GM23338 (cell line): ENCODE data around the gene RUSF1. TPM values are rescaled to one million over a fixed set of nuclear protein-coding genes. Genes with fewer than 3 reads are reported as not detected.
A peak's percentile ranks its signal among the peaks of the same experiment; 100 is the strongest.

Source experiments
- ATAC-seq: fragments of 200-7000 bp; cut with Tn5 transposase; 3 replicates; pipeline ENCODE4 v1.9.1; 2020
- DNase-seq: peaks from one replicate; pipeline ENCODE4 v3.0.0-alpha.2; 2015; ENCODE audit warnings: low spot score
- H2AFZ ChIP-seq: fragments of 200-600 bp; sonication (generic); 2 replicates; pipeline ENCODE4 v1.8.0; 2016; ENCODE audit warnings: antibody characterized with exemption, mild to moderate bottlenecking, moderate library complexity
- H3F3A ChIP-seq: fragments of 200-600 bp; sonication (generic); replicated peaks from 2 replicates; pipeline ENCODE4 v1.8.0; 2017; ENCODE audit warnings: antibody characterized with exemption, mixed run types, low read depth
- H3K27ac ChIP-seq: fragments of 200-600 bp; sonication (generic); 2 replicates; pipeline ENCODE4 v1.6.1; 2016; ENCODE audit warnings: low read depth
- H3K27me3 ChIP-seq: fragments of 200-600 bp; sonication (generic); 2 replicates; pipeline ENCODE4 v1.8.0; 2016; ENCODE audit warnings: mild to moderate bottlenecking, mixed run types, moderate library complexity; ENCODE audit not compliant: insufficient read depth
- H3K36me3 ChIP-seq: fragments of 200-600 bp; sonication (generic); 2 replicates; pipeline ENCODE4 v1.8.0; 2016; ENCODE audit warnings: mild to moderate bottlenecking; ENCODE audit not compliant: insufficient read depth
- H3K4me1 ChIP-seq: fragments of 200-600 bp; sonication (generic); 2 replicates; pipeline ENCODE4 v1.8.0; 2016; ENCODE audit warnings: mild to moderate bottlenecking, moderate library complexity; ENCODE audit not compliant: insufficient read depth
- H3K4me2 ChIP-seq: fragments of 200-600 bp; sonication (generic); 2 replicates; pipeline ENCODE4 v1.7.1; 2017; ENCODE audit warnings: mixed run types
- H3K4me3 ChIP-seq: fragments of 200-600 bp; sonication (generic); 2 replicates; pipeline ENCODE4 v1.6.1; 2016; ENCODE audit warnings: mixed run types
- H3K79me2 ChIP-seq: fragments of 200-600 bp; sonication (generic); replicated peaks from 2 replicates; pipeline ENCODE4 v1.8.0; 2017; ENCODE audit warnings: mild to moderate bottlenecking; ENCODE audit not compliant: insufficient read depth
- H3K9me2 ChIP-seq: fragments of 200-600 bp; sonication (generic); 2 replicates; pipeline ENCODE4 v1.8.0; 2017; ENCODE audit not compliant: insufficient read depth
- H4K20me1 ChIP-seq: fragments of 200-600 bp; sonication (generic); replicated peaks from 2 replicates; pipeline ENCODE4 v1.8.0; 2017; ENCODE audit warnings: mild to moderate bottlenecking; ENCODE audit not compliant: insufficient read depth
- H3K27ac Mint-ChIP-seq: 2 replicates; pipeline ENCODE4 v1.8.0; 2020; ENCODE audit warnings: inconsistent platforms, mild to moderate bottlenecking, moderate library complexity, mixed read lengths
- H3K27me3 Mint-ChIP-seq: 3 replicates; pipeline ENCODE4 v1.8.0; 2022; ENCODE audit warnings: low read depth, mild to moderate bottlenecking, moderate library complexity, mixed read lengths, inconsistent platforms; ENCODE audit not compliant: insufficient read depth, poor library complexity
- H3K36me3 Mint-ChIP-seq: 3 replicates; pipeline ENCODE4 v1.8.0; 2021; ENCODE audit warnings: low read depth, mild to moderate bottlenecking, inconsistent platforms, moderate library complexity, mixed read lengths
- H3K4me1 Mint-ChIP-seq: 3 replicates; pipeline ENCODE4 v1.8.0; 2020; ENCODE audit warnings: mild to moderate bottlenecking, inconsistent platforms, mixed read lengths
- H3K4me3 Mint-ChIP-seq: 3 replicates; pipeline ENCODE4 v1.8.0; 2021; ENCODE audit warnings: moderate library complexity, mild to moderate bottlenecking, inconsistent platforms, mixed read lengths
- H3K9me3 Mint-ChIP-seq: 3 replicates; pipeline ENCODE4 v1.8.0; 2020; ENCODE audit warnings: moderate library complexity, mild to moderate bottlenecking, inconsistent platforms, mixed read lengths
- CREB1 ChIP-seq: fragments of 250-450 bp; sonication (Bioruptor Pico); IDR thresholded peaks from 2 replicates; pipeline ENCODE4 v1.5.0; 2020; ENCODE audit warnings: low read depth, mild to moderate bottlenecking, moderate library complexity
- EZH2 ChIP-seq: fragments of 200-600 bp; sonication (generic); IDR thresholded peaks from one replicate; pipeline ENCODE4 v1.8.0; 2017; ENCODE audit warnings: antibody characterized with exemption, mild to moderate bottlenecking, low read depth; ENCODE audit not compliant: unreplicated experiment
- EZH2phosphoT487 ChIP-seq: fragments of 200-600 bp; sonication (generic); IDR thresholded peaks from one replicate; pipeline ENCODE4 v1.8.1; 2018; ENCODE audit warnings: antibody characterized with exemption; ENCODE audit not compliant: unreplicated experiment
- POLR2AphosphoS5 ChIP-seq: IDR thresholded peaks from 2 replicates; pipeline ENCODE4 v1.6.1; 2016; ENCODE audit warnings: antibody characterized with exemption, low read depth
- REST ChIP-seq: IDR thresholded peaks from one replicate; pipeline ENCODE4 v1.6.1; 2018; ENCODE audit warnings: antibody characterized with exemption; ENCODE audit not compliant: unreplicated experiment
- ZNF114 ChIP-seq: fragments of 250-450 bp; sonication (Bioruptor Pico); IDR thresholded peaks from 2 replicates; pipeline ENCODE4 v1.5.0; 2020; ENCODE audit warnings: mild to moderate bottlenecking, moderate library complexity
- ZNF331 ChIP-seq: fragments of 250-450 bp; sonication (Bioruptor Pico); IDR thresholded peaks from 2 replicates; pipeline ENCODE4 v1.5.0; 2020; ENCODE audit warnings: low read depth, mild to moderate bottlenecking, moderate library complexity
- polyA plus RNA-seq: library from polyadenylated mRNA; unstranded; fragments of >200 nt; fragmentation: Nextera tagmentation; extraction: Ambion mirVana; gene quantifications from 2 replicates; pipeline ENCODE4 v1.2.1, GENCODE V29; 2016
- total RNA-seq: library from RNA; depleted of rRNA; stranded (reverse); fragments of >200 nt; shearing (Covaris generic); gene quantifications from 2 replicates; pipeline ENCODE4 v1.2.3, GENCODE V29; 2014
- TF ChIP-seq, protein P1 (sequence below): fragments of 250-450 bp; sonication (Bioruptor Pico); IDR thresholded peaks from 2 replicates; pipeline ENCODE4 v1.5.0; 2020; ENCODE audit warnings: mild to moderate bottlenecking, moderate library complexity

Gene RUSF1
- total and polyA plus RNA-seq, 2 experiments from 2014 or later, result 8.9 to 36.1 TPM

GRCh38 chr16:31501966-31502348, 6.2 kb downstream of the RUSF1 start (continued):
- no peak for TF ChIP-seq ZNF114 (CRISPR knock-in tag)
- no peak for TF ChIP-seq ZNF331 (CRISPR knock-in tag)
- no peak for TF ChIP-seq REST
- no peak for TF ChIP-seq EZH2phosphoT487

DNA sequence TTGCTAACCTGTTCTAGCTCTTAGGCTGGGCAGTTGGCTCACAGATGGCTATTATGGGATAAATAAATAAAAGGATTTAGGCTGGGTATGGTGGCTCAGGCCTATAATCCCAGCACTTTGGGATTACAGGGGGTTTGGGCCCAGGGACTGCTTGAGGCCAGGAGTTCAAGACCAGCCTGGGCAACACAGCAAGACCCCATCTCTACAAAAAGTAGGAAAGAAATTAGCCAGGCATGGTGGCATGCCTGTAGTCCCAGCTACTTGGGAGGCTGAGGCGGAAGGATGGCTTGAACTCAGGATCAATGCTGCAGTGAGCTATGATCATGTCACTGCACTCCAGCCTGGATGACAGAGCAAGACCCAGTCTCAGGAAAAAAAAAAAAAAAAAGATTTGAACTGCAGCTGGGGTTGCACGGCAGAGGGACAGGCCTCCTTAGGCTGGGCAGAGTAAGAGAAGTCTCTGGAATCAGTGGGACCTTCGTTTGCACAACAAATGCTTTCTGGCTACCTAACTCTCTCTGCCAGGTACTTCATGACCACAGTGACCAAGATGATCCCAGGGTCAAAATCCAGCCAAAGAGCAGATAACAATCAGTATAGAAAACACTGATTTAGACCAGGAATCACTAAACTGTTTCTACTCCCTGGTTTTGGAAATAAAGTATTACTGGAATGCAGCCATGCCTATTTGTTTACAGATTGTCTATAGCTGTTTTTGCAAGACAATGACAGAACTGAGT, 6.8 kb downstream of the RUSF1 start:
- Histone ChIP-seq H3K79me2 (no peaks in the 10 kb centered on the region), H3F3A (no peaks in the 10 kb centered on the region), H3K36me3 (no peaks in the 10 kb centered on the region), H4K20me1 (peaks cover 4% of the 10 kb centered on the region; the same call in 1 of the 2 replicates), H2AFZ (no peak overlapping the region), H3K27ac (no peak overlapping the region), H3K4me3 (peak overlapping the region; percentile 28), H3K4me1 (peaks cover 12% of the 10 kb centered on the region), H3K4me2 (peak overlapping the region; percentile 72), H3K27me3 (no peaks in the 10 kb centered on the region), H3K9me2 (no peaks in the 10 kb centered on the region)
- H3K9me3 Mint-ChIP-seq, result no peaks in the 10 kb centered on the region; the same call in 2 of the 3 replicates
- no peak overlapping the region; the same call in 2 of the 3 replicates for H3K4me3 Mint-ChIP-seq
- DNase-seq (peak; percentile 25), ATAC-seq (peak; percentile 82)
- H3K4me1 Mint-ChIP-seq, result peaks cover 17% of the 10 kb centered on the region
- peaks cover 7% of the 10 kb centered on the region for H3K27me3 Mint-ChIP-seq
- peak overlapping the region; percentile 82; the same call in 1 of the 2 replicates for H3K27ac Mint-ChIP-seq
- TF ChIP-seq REST (no peak), POLR2AphosphoS5 (no peak), CREB1 (no peak), EZH2 (no peak)
- TF ChIP-seq, protein P1, sequence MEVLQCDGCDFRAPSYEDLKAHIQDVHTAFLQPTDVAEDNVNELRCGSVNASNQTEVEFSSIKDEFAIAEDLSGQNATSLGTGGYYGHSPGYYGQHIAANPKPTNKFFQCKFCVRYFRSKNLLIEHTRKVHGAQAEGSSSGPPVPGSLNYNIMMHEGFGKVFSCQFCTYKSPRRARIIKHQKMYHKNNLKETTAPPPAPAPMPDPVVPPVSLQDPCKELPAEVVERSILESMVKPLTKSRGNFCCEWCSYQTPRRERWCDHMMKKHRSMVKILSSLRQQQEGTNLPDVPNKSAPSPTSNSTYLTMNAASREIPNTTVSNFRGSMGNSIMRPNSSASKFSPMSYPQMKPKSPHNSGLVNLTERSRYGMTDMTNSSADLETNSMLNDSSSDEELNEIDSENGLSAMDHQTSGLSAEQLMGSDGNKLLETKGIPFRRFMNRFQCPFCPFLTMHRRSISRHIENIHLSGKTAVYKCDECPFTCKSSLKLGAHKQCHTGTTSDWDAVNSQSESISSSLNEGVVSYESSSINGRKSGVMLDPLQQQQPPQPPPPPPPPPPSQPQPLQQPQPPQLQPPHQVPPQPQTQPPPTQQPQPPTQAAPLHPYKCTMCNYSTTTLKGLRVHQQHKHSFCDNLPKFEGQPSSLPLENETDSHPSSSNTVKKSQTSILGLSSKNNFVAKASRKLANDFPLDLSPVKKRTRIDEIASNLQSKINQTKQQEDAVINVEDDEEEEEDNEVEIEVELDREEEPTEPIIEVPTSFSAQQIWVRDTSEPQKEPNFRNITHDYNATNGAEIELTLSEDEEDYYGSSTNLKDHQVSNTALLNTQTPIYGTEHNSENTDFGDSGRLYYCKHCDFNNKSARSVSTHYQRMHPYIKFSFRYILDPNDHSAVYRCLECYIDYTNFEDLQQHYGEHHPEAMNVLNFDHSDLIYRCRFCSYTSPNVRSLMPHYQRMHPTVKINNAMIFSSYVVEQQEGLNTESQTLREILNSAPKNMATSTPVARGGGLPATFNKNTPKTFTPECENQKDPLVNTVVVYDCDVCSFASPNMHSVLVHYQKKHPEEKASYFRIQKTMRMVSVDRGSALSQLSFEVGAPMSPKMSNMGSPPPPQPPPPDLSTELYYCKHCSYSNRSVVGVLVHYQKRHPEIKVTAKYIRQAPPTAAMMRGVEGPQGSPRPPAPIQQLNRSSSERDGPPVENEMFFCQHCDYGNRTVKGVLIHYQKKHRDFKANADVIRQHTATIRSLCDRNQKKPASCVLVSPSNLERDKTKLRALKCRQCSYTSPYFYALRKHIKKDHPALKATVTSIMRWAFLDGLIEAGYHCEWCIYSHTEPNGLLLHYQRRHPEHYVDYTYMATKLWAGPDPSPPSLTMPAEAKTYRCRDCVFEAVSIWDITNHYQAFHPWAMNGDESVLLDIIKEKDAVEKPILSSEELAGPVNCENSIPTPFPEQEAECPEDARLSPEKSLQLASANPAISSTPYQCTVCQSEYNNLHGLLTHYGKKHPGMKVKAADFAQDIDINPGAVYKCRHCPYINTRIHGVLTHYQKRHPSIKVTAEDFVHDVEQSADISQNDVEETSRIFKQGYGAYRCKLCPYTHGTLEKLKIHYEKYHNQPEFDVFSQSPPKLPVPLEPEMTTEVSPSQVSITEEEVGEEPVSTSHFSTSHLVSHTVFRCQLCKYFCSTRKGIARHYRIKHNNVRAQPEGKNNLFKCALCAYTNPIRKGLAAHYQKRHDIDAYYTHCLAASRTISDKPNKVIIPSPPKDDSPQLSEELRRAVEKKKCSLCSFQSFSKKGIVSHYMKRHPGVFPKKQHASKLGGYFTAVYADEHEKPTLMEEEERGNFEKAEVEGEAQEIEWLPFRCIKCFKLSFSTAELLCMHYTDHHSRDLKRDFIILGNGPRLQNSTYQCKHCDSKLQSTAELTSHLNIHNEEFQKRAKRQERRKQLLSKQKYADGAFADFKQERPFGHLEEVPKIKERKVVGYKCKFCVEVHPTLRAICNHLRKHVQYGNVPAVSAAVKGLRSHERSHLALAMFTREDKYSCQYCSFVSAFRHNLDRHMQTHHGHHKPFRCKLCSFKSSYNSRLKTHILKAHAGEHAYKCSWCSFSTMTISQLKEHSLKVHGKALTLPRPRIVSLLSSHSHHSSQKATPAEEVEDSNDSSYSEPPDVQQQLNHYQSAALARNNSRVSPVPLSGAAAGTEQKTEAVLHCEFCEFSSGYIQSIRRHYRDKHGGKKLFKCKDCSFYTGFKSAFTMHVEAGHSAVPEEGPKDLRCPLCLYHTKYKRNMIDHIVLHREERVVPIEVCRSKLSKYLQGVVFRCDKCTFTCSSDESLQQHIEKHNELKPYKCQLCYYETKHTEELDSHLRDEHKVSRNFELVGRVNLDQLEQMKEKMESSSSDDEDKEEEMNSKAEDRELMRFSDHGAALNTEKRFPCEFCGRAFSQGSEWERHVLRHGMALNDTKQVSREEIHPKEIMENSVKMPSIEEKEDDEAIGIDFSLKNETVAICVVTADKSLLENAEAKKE (CRISPR knock-in tag), result no peak
- peaks cover 16% of the 10 kb centered on the region for H3K36me3 Mint-ChIP-seq
